Measurements from ENCODE around the gene LPAR1. TPM values are rescaled to one million over a fixed set of nuclear protein-coding genes. Genes with fewer than 3 reads are reported as not detected.

Gene LPAR1
- total RNA-seq, 1 donor from 2014 or later: 0.17 TPM

- DNase-seq: no peak
These were observed 125.6 kb downstream of the LPAR1 start for GRCh38 chr9:110912419-110913291.

GRCh38 chr9:110911659-110912418, 126.4 kb downstream of the LPAR1 start:
- DNase-seq: no peak

- no peak for DNase-seq
These were observed 129.4 kb downstream of the LPAR1 start for GRCh38 chr9:110908894-110909293.

GRCh38 chr9:110900917-110901316, 137.4 kb downstream of the LPAR1 start:
- no peak for DNase-seq

GRCh38 chr9:110900456-110900855, 137.8 kb downstream of the LPAR1 start:
- no peak for DNase-seq

- DNase-seq: no peak
These were observed 139.4 kb downstream of the LPAR1 start for GRCh38 chr9:110898866-110899265.

GRCh38 chr9:110898358-110898757, 139.9 kb downstream of the LPAR1 start:
- DNase-seq: no peak

- DNase-seq: no peak
These were observed 140.3 kb downstream of the LPAR1 start for GRCh38 chr9:110897943-110898342.

GRCh38 chr9:110895147-110895905, 142.9 kb downstream of the LPAR1 start:
- DNase-seq: no peak

GRCh38 chr9:110894731-110895130, 143.5 kb downstream of the LPAR1 start:
- no peak for DNase-seq

GRCh38 chr9:110892689-110893088, 145.6 kb downstream of the LPAR1 start:
- no peak for DNase-seq

GRCh38 chr9:110891760-110892159, 146.5 kb downstream of the LPAR1 start:
- no peak for DNase-seq

GRCh38 chr9:110890416-110890815, 147.9 kb downstream of the LPAR1 start:
- DNase-seq: no peak

- DNase-seq: no peak
These were observed 151.0 kb downstream of the LPAR1 start for GRCh38 chr9:110887276-110887675.

- DNase-seq: no peak
These were observed 151.4 kb downstream of the LPAR1 start for GRCh38 chr9:110886832-110887231.

- no peak for DNase-seq
These were observed 158.1 kb downstream of the LPAR1 start for GRCh38 chr9:110880189-110880588.

- no peak for DNase-seq
These were observed 160.9 kb downstream of the LPAR1 start for GRCh38 chr9:110877374-110877773.

- DNase-seq: no peak
These were observed 161.3 kb downstream of the LPAR1 start for GRCh38 chr9:110876929-110877328.

- no peak for DNase-seq
These were observed 163.2 kb downstream of the LPAR1 start for GRCh38 chr9:110874963-110875674.

GRCh38 chr9:110872920-110873319, 165.3 kb downstream of the LPAR1 start:
- DNase-seq: no peak

- no peak for DNase-seq
These were observed 166.5 kb downstream of the LPAR1 start for GRCh38 chr9:110871736-110872135.

GRCh38 chr9:110869931-110870330, 168.3 kb downstream of the LPAR1 start:
- no peak for DNase-seq

All from dermis blood vessel endothelial cell (primary cell).